GM21825 (cell line): ENCODE data around the gene RNFT2.
A peak's percentile ranks its signal among the peaks of the same experiment; 100 is the strongest.

Experiments used
- ATAC-seq: cut with Tn5 transposase; IDR thresholded peaks from one replicate; pipeline ENCODE4 v1.9.1; 2021; ENCODE audit warnings: mild to moderate bottlenecking, moderate library complexity; ENCODE audit not compliant: unreplicated experiment

The RNFT2 gene

DNA sequence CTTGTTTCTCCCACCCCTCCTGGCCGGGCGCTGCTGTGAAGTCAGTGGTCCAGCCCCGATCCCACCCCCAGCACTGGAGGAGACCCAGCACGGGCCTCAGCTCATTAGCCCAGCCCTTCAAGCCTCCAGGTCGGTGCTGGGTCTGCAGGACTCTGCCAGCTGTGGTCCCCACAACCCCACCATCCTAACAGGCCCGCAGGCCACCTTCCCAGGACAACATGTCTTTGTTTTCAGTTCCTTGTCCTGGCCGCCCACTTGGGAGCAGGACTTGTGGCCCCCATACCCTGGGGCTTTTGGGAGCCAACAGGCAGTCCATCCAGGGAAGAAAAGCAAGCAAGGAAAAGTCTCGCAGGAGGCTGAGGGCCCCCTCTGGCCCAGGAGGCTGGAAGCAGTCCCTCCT is 83.2 kb downstream of the RNFT2 start:
- no peak for ATAC-seq

DNA sequence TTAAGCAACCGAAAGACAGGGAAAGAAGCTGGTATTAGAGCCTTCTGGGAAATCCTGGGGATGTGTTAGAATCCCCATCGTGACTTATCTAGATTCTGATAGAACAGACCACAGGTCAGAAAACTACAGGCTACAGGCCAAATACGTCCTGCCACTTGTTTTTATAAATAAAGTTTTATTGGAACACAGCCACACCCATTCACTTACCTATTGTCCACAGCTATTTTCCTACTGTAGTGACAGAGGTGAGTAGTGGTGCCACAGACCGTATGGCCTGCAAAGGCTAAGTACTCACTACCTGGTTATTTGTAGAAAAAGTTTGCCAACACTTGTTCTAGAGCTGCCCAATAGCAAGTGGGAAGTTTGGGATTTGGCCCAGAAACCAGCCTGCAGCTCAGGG is 89.3 kb downstream of the RNFT2 start:
- ATAC-seq = no peak

DNA sequence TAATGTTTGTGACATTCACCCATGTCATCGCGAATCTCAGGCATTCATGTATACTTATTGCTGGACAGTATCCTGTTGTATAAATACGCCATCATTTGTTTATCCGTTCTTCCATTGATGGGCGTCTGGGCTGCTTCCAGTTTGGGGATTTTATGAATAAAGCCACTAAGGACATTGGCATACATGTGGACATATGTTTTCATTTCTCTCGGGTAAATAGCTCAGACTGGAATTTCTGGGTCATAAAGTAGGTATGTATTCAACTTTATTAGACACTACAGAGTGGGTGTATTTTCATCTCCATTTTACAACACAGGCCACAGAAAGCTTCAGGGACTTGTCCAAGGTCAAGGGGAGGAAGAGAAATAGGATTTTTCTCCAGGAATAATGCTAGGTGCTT is 94.2 kb downstream of the RNFT2 start:
- no peak for ATAC-seq

DNA sequence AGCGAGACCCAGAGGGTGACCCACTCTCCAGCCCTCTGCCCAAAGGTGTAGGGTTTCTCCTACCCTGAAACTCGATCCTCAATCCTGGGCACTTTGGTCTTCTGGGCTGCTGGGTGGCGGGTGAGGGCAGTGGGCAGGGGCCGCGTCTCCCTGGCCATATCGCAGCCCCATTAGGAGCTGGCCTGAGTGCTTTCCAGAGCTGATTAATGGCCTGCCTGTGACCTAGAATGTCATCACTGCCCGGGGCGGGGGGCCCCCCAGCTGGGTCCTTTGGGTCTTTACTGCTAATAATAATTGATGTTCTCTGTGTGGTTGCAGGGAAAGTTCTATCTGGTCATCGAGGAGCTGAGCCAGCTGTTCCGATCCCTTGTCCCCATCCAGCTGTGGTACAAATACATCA is 95.4 kb downstream of the RNFT2 start:
- no peak for ATAC-seq

DNA sequence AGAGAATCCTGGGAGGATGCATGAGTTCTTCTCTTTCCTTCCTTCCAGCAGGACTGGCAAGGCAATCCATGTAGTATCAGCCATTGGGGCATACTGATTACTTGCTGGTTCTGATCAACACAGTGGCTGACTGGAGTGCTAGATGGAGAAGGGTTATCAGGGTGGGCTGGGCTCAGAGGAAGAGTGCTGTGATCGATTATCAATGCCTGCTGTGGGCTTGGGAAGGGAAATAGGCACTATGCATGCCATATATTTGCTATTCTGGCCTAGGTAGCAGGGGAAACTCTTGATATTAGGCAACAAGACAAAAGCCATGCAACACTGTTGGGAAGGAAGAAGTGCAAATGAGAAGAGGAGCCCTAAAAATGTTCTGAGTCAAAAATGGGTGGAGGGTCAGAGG is 97.4 kb downstream of the RNFT2 start:
- no peak for ATAC-seq

DNA sequence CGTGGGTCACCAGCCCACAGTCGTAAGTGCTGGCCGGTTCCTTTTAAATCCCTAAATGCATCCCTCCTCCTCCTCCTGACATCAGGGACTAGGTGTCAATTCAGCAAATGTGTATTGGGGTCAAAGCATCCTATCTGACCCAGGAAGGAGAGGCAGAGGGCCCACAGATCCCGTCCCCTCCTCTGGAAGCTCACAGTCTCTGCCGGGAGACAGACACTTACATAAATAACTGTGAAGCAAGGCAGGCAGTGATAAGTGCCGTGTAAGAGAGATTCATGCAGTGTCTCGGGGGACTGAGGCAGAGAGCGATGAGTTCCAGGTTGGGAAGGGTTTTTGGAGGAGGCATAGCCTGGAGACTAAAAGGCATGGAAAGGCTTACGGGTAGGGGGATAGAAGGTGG is 99.0 kb downstream of the RNFT2 start:
- no peak for ATAC-seq

DNA sequence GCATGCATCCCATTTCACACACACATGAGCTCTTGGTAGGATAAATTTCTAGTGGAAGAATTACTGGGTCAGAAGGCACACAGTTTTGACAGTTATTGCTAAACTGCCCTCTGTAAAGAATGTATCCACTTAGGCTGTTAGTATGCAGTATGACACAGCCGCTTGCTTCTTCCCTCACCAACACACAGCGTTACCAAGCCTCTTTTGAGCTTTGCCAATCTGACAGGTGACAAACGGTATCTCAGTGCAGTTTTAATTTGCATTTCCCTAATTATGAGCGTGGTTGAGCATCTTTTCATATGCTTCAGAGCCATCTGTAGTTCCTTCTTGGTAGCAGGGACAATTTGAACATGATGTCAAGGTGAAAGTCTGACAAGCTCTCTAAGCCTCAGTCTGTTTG is 100.2 kb downstream of the RNFT2 start:
- ATAC-seq = no peak

DNA sequence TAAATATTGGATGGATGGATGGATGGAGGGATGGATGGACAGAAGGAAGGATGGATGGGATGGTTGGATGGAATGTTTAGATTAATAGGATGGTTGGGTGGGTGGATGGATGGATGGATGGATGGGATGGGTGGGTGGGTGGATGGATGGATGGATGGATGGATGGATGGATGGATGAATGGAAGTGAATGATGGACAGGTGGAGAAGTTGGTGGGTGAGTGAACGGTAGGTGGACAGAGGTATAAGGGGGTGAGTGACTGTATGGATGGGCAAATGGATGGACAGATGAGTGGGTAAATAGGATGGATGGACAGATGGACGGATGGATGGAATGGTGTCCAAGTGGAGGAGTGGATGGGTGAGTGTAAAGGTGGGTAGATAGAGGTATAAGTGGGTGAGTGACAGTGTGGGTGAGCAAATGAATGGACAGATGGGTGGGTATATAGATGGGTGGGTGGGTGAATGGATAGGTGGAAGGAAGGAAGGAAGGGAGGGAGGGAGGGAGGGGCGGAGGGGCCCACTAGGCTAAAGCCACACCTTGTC is 101.2 kb downstream of the RNFT2 start:
- no peak for ATAC-seq

DNA sequence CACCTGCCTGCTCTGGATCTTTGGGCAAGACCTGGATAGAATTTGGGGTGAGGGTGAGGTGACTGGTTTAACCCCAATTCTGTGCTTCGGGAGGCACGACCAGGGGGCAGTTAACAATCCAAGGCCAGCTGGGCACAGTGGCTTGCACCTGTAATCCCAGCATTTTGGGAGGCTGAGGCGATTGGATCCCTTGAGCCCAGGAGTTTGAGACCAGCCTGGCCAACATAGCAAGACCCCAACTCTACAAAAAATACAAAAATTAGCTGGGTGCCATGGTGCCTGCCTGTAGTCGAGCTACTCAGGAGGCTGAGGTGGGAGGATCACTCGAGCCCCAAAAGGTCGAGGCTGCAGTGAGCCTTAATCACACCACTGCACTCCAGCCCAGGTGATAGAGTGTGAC is 105.0 kb downstream of the RNFT2 start:
- no peak for ATAC-seq

DNA sequence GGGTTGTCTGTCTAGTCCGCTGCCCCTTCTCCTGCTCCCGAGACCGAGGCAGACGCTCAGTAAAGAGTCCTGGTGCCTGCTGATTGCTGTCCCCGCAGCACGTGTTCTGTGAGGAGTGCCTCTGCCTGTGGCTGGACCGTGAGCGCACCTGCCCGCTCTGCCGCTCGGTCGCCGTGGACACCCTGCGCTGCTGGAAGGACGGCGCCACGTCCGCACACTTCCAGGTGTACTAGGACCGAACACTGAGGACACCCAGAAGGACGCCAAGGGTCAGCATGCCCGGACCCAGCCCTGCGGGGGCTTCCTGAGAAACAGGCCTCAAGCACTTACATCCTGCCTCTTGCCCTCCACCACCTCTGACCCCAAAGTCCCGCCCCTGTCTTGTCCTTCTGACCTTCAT is 111.1 kb downstream of the RNFT2 start:
- no peak for ATAC-seq

DNA sequence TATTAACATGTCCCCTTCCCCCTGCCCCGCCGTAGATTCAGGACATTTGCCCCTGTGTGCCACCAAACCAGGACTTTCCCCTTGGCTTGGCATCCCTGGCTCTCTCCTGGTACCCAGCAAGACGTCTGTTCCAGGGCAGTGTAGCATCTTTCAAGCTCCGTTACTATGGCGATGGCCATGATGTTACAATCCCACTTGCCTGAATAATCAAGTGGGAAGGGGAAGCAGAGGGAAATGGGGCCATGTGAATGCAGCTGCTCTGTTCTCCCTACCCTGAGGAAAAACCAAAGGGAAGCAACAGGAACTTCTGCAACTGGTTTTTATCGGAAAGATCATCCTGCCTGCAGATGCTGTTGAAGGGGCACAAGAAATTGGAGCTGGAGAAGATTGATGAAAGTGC is 114.2 kb downstream of the RNFT2 start:
- ATAC-seq = no peak

DNA sequence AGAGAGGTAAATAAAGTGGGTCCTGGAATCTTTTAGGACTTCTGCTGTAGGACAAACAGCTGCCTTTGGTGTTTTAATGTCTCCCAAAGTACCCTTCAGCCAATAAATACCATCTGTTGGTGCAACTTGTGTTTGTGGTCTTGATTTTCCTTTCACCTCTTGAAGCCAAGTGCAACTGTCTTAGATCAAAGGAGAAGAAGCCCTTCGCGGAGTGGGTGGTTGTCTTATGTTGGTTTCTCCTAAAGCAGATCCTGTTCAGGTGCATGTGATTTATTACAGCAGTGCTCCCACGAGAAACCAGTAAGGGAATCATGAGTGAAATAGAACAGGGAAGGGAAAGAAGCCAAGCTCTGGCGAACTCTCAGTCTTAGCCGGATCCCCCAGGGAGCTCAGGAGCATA is 115.4 kb downstream of the RNFT2 start:
- ATAC-seq = no peak

DNA sequence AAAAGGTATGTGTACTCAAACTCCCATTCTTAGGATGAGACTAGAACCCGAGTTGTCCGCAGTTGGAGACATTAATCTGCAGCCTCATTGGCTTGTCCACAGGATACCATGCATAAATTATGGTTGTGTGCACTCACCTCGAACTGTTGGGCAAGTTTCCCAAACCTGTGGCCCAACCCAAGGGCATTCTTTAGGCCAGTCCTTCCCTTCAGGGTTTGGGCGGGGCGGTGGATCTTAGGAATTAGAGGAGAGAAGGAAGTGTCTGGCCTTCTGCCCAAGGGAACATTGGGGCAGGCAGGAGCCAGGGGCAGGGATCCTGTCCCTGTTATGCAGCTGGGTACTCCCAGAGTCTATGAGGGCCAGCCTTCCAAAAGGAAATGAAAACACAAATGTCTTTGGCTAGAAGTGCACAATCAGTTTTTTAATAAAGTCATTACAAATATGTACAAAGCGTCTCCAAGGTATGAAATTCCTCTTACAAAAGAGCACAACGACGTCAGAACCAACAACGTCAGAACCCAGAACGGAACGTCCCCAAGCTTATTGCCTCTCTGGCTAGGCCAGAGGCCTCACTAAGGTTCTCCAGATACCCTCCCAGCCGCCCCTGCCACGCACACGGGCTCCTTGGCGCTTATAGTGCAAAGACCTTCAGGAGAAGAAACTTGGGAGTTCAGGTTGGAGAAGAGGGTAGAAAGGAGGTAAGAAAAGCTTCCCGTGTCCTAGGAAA is 117.8 kb downstream of the RNFT2 start:
- ATAC-seq = no peak

DNA sequence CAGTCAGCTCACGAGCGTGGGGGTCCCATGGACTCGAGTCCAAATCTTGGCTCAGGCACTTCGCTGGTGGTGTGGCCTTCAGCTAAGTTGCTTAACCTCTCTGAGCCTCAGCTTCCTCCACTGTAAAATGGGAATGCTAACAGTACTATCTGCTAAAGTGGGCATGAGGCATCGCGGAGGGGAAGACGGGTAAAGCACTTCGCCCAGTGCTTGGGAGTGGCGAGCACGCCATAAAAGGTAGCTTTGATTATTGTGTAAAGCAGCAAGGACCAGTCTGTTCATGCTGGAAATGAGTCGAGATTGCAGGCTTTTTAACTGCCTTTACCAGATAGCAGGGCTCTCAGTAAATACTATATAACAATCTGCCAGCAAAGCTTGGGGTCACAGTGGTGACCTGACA is 118.6 kb downstream of the RNFT2 start:
- ATAC-seq = no peak

DNA sequence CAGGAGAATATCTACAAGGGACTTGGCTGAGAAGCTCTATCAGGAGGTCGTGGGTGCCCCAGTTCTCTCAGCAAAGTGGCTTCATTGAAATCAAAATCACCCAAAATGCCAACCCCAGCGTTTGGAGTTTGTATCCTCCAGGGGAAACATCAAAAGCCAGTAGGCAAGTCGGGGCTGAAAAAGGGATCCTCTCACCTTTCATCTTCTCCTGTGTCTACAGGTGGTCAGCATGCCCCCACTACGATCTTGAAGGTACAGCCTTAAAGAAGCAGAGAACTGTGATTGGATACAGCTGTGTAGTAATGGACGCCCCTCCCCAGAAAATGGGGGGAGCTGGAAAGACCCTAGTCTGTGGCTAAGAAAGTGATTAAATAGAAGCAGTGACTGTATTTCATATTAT is 121.0 kb downstream of the RNFT2 start:
- no peak for ATAC-seq

DNA sequence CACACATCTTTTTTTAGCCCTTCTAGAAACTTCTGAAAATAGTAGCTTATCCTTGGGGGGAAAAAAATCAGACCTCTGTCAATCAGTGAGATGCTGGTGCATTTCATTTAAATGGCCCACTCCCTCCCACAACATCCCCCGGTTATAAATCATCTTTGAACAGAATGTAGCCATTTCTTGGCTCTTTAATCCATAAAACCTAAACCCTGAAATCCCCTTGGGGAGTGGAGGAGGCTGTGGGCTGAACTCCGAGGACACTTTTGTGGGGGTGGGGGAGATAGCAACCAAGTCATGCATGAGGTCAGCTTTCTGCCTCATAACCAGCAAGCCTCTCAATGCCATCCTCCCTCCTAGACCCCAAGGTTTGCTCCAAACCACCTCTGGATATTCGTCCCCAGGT is 122.1 kb downstream of the RNFT2 start:
- ATAC-seq = no peak

DNA sequence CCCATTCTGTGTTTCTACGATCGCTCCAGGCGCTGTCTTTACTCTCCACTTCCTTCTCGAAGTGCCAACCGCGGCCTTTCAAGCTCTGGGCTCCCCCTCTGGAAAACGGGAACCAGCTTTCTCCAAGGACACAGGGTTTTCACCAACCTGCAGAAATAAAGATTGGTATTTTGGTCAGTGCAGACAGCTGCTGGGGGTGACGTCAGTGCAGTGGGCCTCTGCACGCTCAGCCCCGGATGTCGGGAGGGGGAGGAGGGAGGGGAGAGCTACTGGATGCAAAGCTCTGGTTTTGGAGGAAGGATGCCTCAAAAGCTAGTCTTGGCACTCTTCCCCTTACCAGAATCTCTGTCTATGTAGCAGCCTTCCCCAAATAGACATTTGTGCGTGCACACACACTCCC is 123.2 kb downstream of the RNFT2 start:
- peak; percentile 87 for ATAC-seq

DNA sequence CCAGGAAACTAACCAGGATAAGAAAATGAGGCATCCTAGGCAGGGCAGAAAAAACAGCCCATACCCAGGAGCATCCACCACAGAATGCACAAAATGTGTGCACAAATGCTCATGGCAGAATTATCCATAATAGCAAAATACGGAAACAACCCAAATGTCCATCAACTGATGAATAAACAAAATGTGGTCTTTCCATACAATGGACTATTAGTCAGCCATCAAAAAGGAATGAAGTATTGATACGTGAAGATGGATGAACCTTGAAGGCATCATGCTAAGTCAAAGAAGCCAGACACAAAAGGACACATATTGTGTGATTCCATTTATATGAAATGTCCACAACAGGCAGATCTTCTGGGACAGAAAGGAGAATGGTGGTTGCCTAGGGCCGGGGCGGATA is 124.1 kb downstream of the RNFT2 start:
- no peak for ATAC-seq

DNA sequence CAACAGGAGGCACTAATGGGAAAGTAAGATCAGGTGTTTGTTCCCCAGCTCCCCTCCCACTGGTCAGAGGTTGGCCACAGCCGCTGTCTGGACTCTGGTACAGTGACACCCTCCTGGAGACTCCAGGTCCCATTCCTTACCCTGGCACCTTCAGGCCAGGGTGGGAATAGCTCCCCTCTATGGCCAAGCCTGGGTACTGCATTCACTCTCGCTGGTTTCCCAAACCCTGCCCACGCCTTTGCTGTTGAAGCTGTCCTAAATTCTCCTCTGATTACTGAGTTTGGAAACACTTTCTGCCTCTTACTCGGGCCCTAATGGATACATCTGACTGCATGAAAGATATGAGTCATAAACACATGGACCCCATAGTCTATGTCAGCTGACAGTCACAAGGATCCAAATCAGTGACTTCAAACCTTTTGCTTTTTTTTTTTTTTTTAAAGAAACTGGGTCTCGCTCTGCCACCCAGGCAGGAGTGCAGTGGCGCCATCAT is 125.2 kb downstream of the RNFT2 start:
- ATAC-seq = no peak

DNA sequence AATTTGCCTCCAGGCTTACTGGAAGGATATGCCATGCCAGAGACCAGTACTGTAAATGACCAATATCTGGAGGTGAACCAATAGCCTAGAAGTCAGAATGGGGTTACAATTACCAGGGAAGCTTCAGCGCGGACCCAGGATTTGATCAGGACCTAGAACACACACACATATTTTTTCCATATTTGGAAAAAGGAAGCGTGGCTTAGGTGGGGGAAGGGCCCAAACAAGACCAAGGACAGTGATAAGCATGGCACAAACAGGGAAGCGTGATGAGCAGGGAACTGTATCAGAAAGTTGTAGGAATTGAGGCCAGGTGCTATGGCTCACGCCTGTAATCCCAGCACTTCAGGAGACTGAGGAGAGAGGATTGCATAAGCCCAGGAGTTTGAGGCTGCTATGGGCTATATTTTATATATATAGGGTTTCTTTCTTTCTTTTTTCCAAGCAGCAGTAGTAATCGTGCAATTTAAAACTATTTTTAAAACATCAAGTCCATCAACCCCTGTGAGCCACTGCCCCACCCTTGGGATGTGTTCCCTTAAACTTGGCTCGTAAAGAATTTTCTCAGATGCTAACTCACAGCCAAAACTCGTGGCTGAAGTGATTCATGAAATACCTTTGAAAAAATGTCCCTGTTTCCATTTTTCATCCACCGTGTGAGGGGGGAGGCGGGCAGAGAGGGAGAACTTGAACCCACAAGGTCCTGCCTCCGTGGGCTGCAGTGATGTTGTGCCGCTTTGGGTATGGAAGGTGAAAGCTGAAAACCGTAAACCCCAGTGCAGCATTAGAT is 126.5 kb downstream of the RNFT2 start:
- ATAC-seq = no peak

DNA sequence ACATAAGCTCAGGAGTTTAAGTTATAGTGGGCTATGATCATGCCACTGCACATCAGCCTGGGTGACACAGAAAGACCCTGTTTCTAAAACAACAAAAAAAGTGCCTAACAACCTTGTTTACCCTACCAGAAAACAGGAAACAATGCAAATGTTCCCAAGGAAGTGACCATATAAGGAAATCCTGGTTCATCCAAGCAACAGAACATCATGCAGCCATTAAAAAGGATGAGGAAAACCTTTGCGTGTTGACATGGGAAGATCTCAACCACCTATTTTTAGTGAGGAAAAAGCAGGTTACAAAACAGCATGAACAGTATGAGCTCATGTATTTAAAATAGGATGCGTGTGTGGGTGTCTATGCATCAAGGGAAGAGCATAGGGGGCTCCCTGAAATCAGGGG is 129.4 kb downstream of the RNFT2 start:
- no peak for ATAC-seq

DNA sequence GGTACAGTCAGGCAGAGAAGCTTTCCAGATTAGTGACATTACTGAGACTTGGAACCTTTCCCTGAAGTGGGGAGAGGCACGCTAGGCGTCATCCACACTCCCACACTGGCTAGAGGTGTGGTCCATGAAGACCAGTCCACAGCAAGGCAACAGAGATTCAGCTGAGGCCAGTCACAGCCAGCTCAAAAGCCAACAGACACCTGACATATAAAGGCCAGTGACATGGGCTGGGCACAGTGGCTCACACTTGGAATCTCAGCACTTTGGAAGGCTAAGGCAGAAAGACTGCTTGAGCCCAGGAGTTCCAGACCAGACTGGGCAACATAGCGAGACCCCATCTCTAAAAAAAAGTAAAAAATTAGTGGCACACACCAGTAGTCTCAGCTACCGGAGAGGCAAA is 132.2 kb downstream of the RNFT2 start:
- ATAC-seq = no peak
